Medulla oblongata (tissue), 1 donor: ENCODE measurements around the gene PLP2.

Experiments
- DNase-seq: peaks from one replicate; pipeline ENCODE4 v3.0.0-alpha.2; 2015; ENCODE audit errors: extremely low spot score

Gene PLP2

GRCh38 chrX:49186125-49187027 is 14.7 kb downstream of the PLP2 start, which contains the start of gene PRICKLE3:
TSS of gene PRICKLE3 (minus strand) at chrX:49186373. CDS start at chrX:49186297, 76 bp downstream.
- DNase-seq, result peak; percentile 63

GRCh38 chrX:49187028-49187394 is 15.3 kb downstream of the PLP2 start:
- DNase-seq, result no peak

- no peak for DNase-seq
These were observed 15.8 kb downstream of the PLP2 start for GRCh38 chrX:49187526-49187925.

- no peak for DNase-seq
These were observed 16.9 kb downstream of the PLP2 start for GRCh38 chrX:49188468-49189076.

GRCh38 chrX:49189606-49190005 is 17.9 kb downstream of the PLP2 start:
- DNase-seq, result no peak

GRCh38 chrX:49190821-49191573 is 19.3 kb downstream of the PLP2 start:
- DNase-seq, result peak; percentile 98

- DNase-seq, result no peak
These were observed 19.9 kb downstream of the PLP2 start for GRCh38 chrX:49191574-49192011.

- no peak for DNase-seq
These were observed 21.1 kb downstream of the PLP2 start for GRCh38 chrX:49192722-49193328.

GRCh38 chrX:49193542-49193964 is 21.9 kb downstream of the PLP2 start:
- DNase-seq, result no peak

- DNase-seq, result no peak
These were observed 25.9 kb downstream of the PLP2 start for GRCh38 chrX:49197543-49198087.

GRCh38 chrX:49198540-49199314 is 27.0 kb downstream of the PLP2 start:
- DNase-seq, result no peak

GRCh38 chrX:49199315-49199595 is 27.6 kb downstream of the PLP2 start:
- no peak for DNase-seq

GRCh38 chrX:49199906-49200771 is 28.4 kb downstream of the PLP2 start, which contains the start of gene SYP:
TSS of gene SYP (minus strand) at chrX:49200193. CDS start at chrX:49200186, 7 bp downstream.
- peak; percentile 78 for DNase-seq

- no peak for DNase-seq
These were observed 30.3 kb downstream of the PLP2 start for GRCh38 chrX:49202022-49202421.

- DNase-seq, result no peak
These were observed 31.8 kb downstream of the PLP2 start for GRCh38 chrX:49203536-49203935.

- no peak for DNase-seq
These were observed 32.3 kb downstream of the PLP2 start for GRCh38 chrX:49204017-49204416.

GRCh38 chrX:49204709-49205108 is 33.0 kb downstream of the PLP2 start:
- DNase-seq, result no peak

- DNase-seq, result no peak
These were observed 33.7 kb downstream of the PLP2 start for GRCh38 chrX:49205443-49205842.

GRCh38 chrX:49206543-49206942 is 34.8 kb downstream of the PLP2 start:
- DNase-seq, result no peak

GRCh38 chrX:49208399-49208798 is 36.7 kb downstream of the PLP2 start:
- DNase-seq, result no peak
